ENCODE data around the gene TNFSF13.

TNFSF13 gene

GRCh38 chr17:7559320-7560171, 996 bp downstream of the TNFSF13 start:
- DNase-seq (ENCODE audit: extremely low read depth, low read depth), result no peak
- no peak for TF ChIP-seq CTCF (IDR thresholded peaks at IDR 0.05; ENCODE audit: low read depth, low read length)

- no peak for DNase-seq (ENCODE audit: extremely low read depth, low read depth)
- peak; percentile 66 for TF ChIP-seq CTCF (IDR thresholded peaks at IDR 0.05; ENCODE audit: low read depth, low read length)
Measured at GRCh38 chr17:7560172-7561027, 1.9 kb downstream of the TNFSF13 start.

GRCh38 chr17:7561028-7561575, 2.6 kb downstream of the TNFSF13 start:
- peak; percentile 50 for DNase-seq (ENCODE audit: extremely low read depth, low read depth)
- peak; percentile 90 for TF ChIP-seq CTCF (IDR thresholded peaks at IDR 0.05; ENCODE audit: low read depth, low read length)

GRCh38 chr17:7561589-7562207, 3.1 kb downstream of the TNFSF13 start, which contains the start of gene SENP3:
SENP3 (plus strand) TSS chr17:7561919; CDS start chr17:7563077, 1,158 bp downstream.
- peak; percentile 73 for DNase-seq (ENCODE audit: extremely low read depth, low read depth)
- no peak for TF ChIP-seq CTCF (IDR thresholded peaks at IDR 0.05; ENCODE audit: low read depth, low read length)

- TF ChIP-seq CTCF (IDR thresholded peaks at IDR 0.05; ENCODE audit: low read depth, low read length), result no peak
- no peak for DNase-seq (ENCODE audit: extremely low read depth, low read depth)
Measured at GRCh38 chr17:7562208-7562605, 3.7 kb downstream of the TNFSF13 start.

GRCh38 chr17:7563115-7563869, 4.7 kb downstream of the TNFSF13 start:
- TF ChIP-seq CTCF (IDR thresholded peaks at IDR 0.05; ENCODE audit: low read depth, low read length), result no peak

More at GRCh38 chr17:7563115-7563869, 4.7 kb downstream of the TNFSF13 start:
- DNase-seq (ENCODE audit: extremely low read depth, low read depth), result no peak

All from AG09319 (cell line).